Stomach (tissue), 4 donors: ENCODE data around the gene CDC42SE2.

Experiments used
- CTCF ChIP-seq, 7 experiments: fragments of 450-650 bp in 4 of 7; fragments of 200-600 bp in 3 of 7; sonication (generic) in 3 of 7; IDR thresholded peaks; one replicate each; pipeline ENCODE4 v1.5.1; 2016 to 2019; ENCODE audit warnings: antibody characterized with exemption in 7 of 7, control low read depth in 2 of 7, mild to moderate bottlenecking in 1 of 7
- EP300 ChIP-seq: sonication (generic); formaldehyde crosslinking; IDR thresholded peaks from one replicate; pipeline ENCODE4 v1.6.1; 2017; ENCODE audit warnings: antibody characterized with exemption
- POLR2A ChIP-seq, 4 donors: fragments of 450-650 bp; IDR thresholded peaks; one replicate each; pipeline ENCODE4 v1.6.1; 2016; ENCODE audit warnings: antibody characterized with exemption in 4 of 4, control low read depth in 2 of 4, mild to moderate bottlenecking in 1 of 4, moderate library complexity in 1 of 4
- POLR2AphosphoS5 ChIP-seq, 3 donors: sonication (generic); formaldehyde crosslinking; IDR thresholded peaks; one replicate each; pipeline ENCODE4 v1.6.1; 2016; ENCODE audit warnings: antibody characterized with exemption in 3 of 3

GRCh38 chr5:131239686-131240085, 24.2 kb upstream of the CDC42SE2 start:
- no peak for TF ChIP-seq CTCF (IDR thresholded peaks at IDR 0.05)
- TF ChIP-seq POLR2A (IDR thresholded peaks at IDR 0.05) = no peak
- TF ChIP-seq POLR2AphosphoS5 (IDR thresholded peaks at IDR 0.05) = no peak
- no peak for TF ChIP-seq EP300
